Central memory CD8-positive, alpha-beta T cell (primary cell): ENCODE results near the gene MYO3B.
"Not testable (repeated sequence)": the region's sequence is repeated elsewhere in the genome, so short reads cannot be mapped to it uniquely, and the experiment has no call there.

Experiments used
- ATAC-seq: fragments of 150-1000 bp; cut with Tn5 transposase; replicated peaks from 2 replicates; pipeline ENCODE4 v1.10.0; 2022; ENCODE audit warnings: mild to moderate bottlenecking, moderate FRiP score, moderate number of reproducible peaks; ENCODE audit not compliant: poor library complexity, severe bottlenecking; ENCODE audit errors: extremely low read depth
- DNase-seq, 2 donors: peaks; one replicate each; pipeline ENCODE4 v3.0.0; 2021; ENCODE audit warnings: low spot score in 2 of 2
- H3K27ac Mint-ChIP-seq: one replicate; pipeline ENCODE4 v1.8.0; 2022; ENCODE audit warnings: low read depth, mild to moderate bottlenecking, moderate library complexity, mixed read lengths
- H3K27me3 Mint-ChIP-seq: one replicate; pipeline ENCODE4 v1.8.0; 2022; ENCODE audit warnings: mixed read lengths
- H3K36me3 Mint-ChIP-seq: one replicate; pipeline ENCODE4 v1.8.0; 2022; ENCODE audit warnings: mild to moderate bottlenecking, moderate library complexity, mixed read lengths; ENCODE audit not compliant: insufficient read depth
- H3K4me1 Mint-ChIP-seq: one replicate; pipeline ENCODE4 v1.8.0; 2022; ENCODE audit warnings: mixed read lengths
- H3K4me3 Mint-ChIP-seq: one replicate; pipeline ENCODE4 v1.8.0; 2022; ENCODE audit warnings: mild to moderate bottlenecking, moderate library complexity, mixed read lengths
- H3K9me3 Mint-ChIP-seq: one replicate; pipeline ENCODE4 v1.8.0; 2022; ENCODE audit warnings: mixed read lengths

The MYO3B gene

GRCh38 chr2:170252414-170252813, 74.5 kb downstream of the MYO3B start:
- Mint-ChIP-seq H3K27ac (no peak overlapping the region), H3K36me3 (no peaks in the 10 kb centered on the region), H3K9me3 (no peaks in the 10 kb centered on the region), H3K27me3 (peaks cover 74% of the 10 kb centered on the region), H3K4me3 (no peak overlapping the region), H3K4me1 (no peaks in the 10 kb centered on the region)
- DNase-seq (no peak), ATAC-seq (no peak)

- H3K9me3 Mint-ChIP-seq = no peaks in the 10 kb centered on the region
- H3K4me3 Mint-ChIP-seq = no peak overlapping the region
- DNase-seq (no peak), ATAC-seq (no peak)
- H3K4me1 Mint-ChIP-seq = no peaks in the 10 kb centered on the region
- no peaks in the 10 kb centered on the region for H3K36me3 Mint-ChIP-seq
- peaks cover 66% of the 10 kb centered on the region for H3K27me3 Mint-ChIP-seq
- H3K27ac Mint-ChIP-seq = no peak overlapping the region
These were observed 75.8 kb downstream of the MYO3B start for GRCh38 chr2:170253721-170254230.

DNA sequence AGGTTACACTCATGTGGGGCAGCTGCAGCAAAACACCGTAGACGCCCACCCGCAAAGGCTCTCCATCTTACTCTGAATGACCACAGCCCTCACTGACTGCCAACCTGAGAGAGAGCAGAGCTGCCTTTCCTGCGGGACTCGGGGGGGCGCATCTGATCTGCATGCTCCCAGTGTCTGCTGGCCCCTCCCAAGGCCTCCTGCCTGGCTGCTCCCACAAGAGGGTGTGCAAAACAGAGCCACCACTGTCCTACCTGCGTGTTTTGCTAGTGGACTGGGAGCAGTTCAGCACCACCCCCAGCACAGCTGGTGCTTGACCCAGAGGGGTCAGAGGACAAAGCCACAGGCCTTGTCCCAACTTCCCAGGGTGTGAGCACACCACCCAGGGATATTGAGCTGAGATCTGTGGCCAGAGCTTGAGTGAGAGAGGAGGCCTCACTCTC, 76.4 kb downstream of the MYO3B start:
- H3K4me1 Mint-ChIP-seq = no peaks in the 10 kb centered on the region
- no peak overlapping the region for H3K4me3 Mint-ChIP-seq
- ATAC-seq (no peak), DNase-seq (no peak)
- H3K36me3 Mint-ChIP-seq = no peaks in the 10 kb centered on the region
- H3K27ac Mint-ChIP-seq = no peak overlapping the region
- H3K9me3 Mint-ChIP-seq = no peaks in the 10 kb centered on the region
- H3K27me3 Mint-ChIP-seq = peaks cover 61% of the 10 kb centered on the region

- no peak overlapping the region for H3K27ac Mint-ChIP-seq
- peaks cover 1% of the 10 kb centered on the region for H3K9me3 Mint-ChIP-seq
- no peaks in the 10 kb centered on the region for H3K36me3 Mint-ChIP-seq
- no peak overlapping the region for H3K4me3 Mint-ChIP-seq
- H3K4me1 Mint-ChIP-seq = no peaks in the 10 kb centered on the region
- ATAC-seq (no peak), DNase-seq (no peak)
- peaks cover 61% of the 10 kb centered on the region for H3K27me3 Mint-ChIP-seq
These were observed 77.2 kb downstream of the MYO3B start for GRCh38 chr2:170255137-170255536.

- Mint-ChIP-seq H3K27ac (no peak overlapping the region), H3K4me3 (no peak overlapping the region), H3K27me3 (peaks cover 61% of the 10 kb centered on the region), H3K4me1 (no peaks in the 10 kb centered on the region), H3K9me3 (peaks cover 6% of the 10 kb centered on the region), H3K36me3 (no peaks in the 10 kb centered on the region)
- ATAC-seq (no peak), DNase-seq (no peak)
These were observed 78.0 kb downstream of the MYO3B start for GRCh38 chr2:170255971-170256370.

DNA sequence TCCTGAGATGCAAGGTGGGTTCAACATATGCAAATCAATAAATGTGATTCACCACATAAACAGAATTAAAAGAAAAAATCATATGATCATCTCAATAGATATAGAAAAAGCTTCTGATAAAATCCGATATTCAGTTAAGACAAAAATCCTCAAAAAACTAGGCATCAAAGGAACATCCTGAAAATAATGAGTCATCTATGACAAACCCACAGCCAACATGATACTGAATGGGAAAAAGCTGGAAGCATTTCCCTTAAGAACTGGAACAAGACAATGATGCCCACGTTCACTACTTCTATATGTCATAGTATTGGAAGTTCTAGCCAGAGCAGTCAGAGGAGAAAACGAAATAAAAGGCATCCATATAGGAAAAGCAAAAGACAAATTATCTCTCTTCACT, 80.4 kb downstream of the MYO3B start:
- Mint-ChIP-seq H3K27ac (no peak overlapping the region), H3K9me3 (peaks cover 6% of the 10 kb centered on the region), H3K4me3 (no peak overlapping the region), H3K36me3 (no peaks in the 10 kb centered on the region), H3K4me1 (no peaks in the 10 kb centered on the region), H3K27me3 (peaks cover 46% of the 10 kb centered on the region)
- no peak for DNase-seq
- no peak for ATAC-seq

GRCh38 chr2:170260188-170260587, 82.2 kb downstream of the MYO3B start:
- Mint-ChIP-seq H3K9me3 (peaks cover 6% of the 10 kb centered on the region), H3K27me3 (peaks cover 28% of the 10 kb centered on the region)
- no peak for ATAC-seq

GRCh38 chr2:170261566-170261965, 83.6 kb downstream of the MYO3B start:
- ATAC-seq = no peak
- DNase-seq = no peak
- Mint-ChIP-seq H3K9me3 (peaks cover 6% of the 10 kb centered on the region), H3K27ac (no peak overlapping the region), H3K27me3 (peaks cover 14% of the 10 kb centered on the region), H3K4me1 (no peaks in the 10 kb centered on the region), H3K36me3 (peaks cover 2% of the 10 kb centered on the region), H3K4me3 (no peak overlapping the region)

More at GRCh38 chr2:170260188-170260587, 82.2 kb downstream of the MYO3B start:
- H3K4me3 Mint-ChIP-seq = no peak overlapping the region
- DNase-seq = no peak
- peaks cover under 1% of the 10 kb centered on the region for H3K36me3 Mint-ChIP-seq
- H3K4me1 Mint-ChIP-seq = no peaks in the 10 kb centered on the region
- no peak overlapping the region for H3K27ac Mint-ChIP-seq

GRCh38 chr2:170262343-170262742, 84.4 kb downstream of the MYO3B start:
- Mint-ChIP-seq H3K36me3 (peaks cover 2% of the 10 kb centered on the region), H3K9me3 (peaks cover 6% of the 10 kb centered on the region), H3K4me1 (no peaks in the 10 kb centered on the region), H3K4me3 (no peak overlapping the region), H3K27me3 (peaks cover 7% of the 10 kb centered on the region), H3K27ac (no peak overlapping the region)
- DNase-seq (no peak), ATAC-seq (no peak)

GRCh38 chr2:170262806-170263205, 84.9 kb downstream of the MYO3B start:
- H3K9me3 Mint-ChIP-seq = peaks cover 6% of the 10 kb centered on the region
- peaks cover 2% of the 10 kb centered on the region for H3K36me3 Mint-ChIP-seq
- no peak for DNase-seq
- H3K4me3 Mint-ChIP-seq = no peak overlapping the region
- no peak overlapping the region for H3K27ac Mint-ChIP-seq
- no peaks in the 10 kb centered on the region for H3K4me1 Mint-ChIP-seq
- H3K27me3 Mint-ChIP-seq = peaks cover 2% of the 10 kb centered on the region
- no peak for ATAC-seq

GRCh38 chr2:170263728-170264521, 86.0 kb downstream of the MYO3B start:
- not testable (repeated sequence) for H3K9me3 Mint-ChIP-seq, DNase-seq, H3K27ac Mint-ChIP-seq, H3K36me3 Mint-ChIP-seq, ATAC-seq, H3K4me3 Mint-ChIP-seq, H3K4me1 Mint-ChIP-seq, H3K27me3 Mint-ChIP-seq

DNA sequence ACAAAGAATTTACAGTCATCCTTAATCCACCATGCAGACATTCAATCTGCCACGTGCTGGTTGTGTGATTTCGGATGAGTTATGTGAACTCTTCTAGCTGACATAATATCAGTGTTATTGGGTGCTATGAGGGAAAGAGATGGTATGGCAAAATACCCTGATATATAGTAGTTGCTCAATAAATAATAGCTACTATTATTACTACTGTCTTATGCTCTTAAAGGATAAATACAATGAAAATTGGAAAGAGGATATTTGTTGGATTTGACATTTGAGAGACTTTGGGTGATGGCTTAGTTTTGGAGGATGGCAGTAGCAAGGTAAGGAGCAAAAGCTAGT, 86.5 kb downstream of the MYO3B start:
- Mint-ChIP-seq H3K36me3 (peaks cover 2% of the 10 kb centered on the region), H3K4me3 (no peak overlapping the region), H3K27ac (no peak overlapping the region), H3K27me3 (no peaks in the 10 kb centered on the region), H3K9me3 (peaks cover 6% of the 10 kb centered on the region), H3K4me1 (no peaks in the 10 kb centered on the region)
- ATAC-seq (no peak), DNase-seq (no peak)

DNA sequence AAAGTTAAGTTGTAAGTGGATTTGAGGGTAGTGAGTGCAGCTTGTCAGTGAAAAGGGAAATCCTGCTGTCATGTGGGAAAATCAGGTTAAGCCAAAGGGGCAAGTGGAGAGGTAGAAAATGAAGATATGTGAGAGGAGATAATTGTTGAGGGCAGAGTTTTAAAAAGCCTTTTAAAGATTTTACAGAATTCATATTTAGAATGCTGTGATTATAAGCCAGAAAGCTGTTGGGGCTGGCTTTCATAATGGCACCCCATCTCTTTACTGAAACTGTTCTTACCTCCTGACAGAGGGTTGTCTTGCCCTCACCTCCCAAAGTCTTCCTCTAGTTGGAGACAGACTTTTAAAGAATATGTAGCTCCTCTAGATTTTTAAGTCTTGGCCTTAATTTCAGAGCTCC, 86.9 kb downstream of the MYO3B start:
- ATAC-seq (no peak), DNase-seq (no peak)
- Mint-ChIP-seq H3K27me3 (no peaks in the 10 kb centered on the region), H3K9me3 (peaks cover 6% of the 10 kb centered on the region), H3K4me3 (no peak overlapping the region), H3K27ac (no peak overlapping the region), H3K36me3 (peaks cover 2% of the 10 kb centered on the region), H3K4me1 (no peaks in the 10 kb centered on the region)
